HG02623 (cell line): ENCODE measurements around the gene TRHDE.
A peak's percentile ranks its signal among the peaks of the same experiment; 100 is the strongest.
"Not testable (repeated sequence)": the region's sequence is repeated elsewhere in the genome, so short reads cannot be mapped to it uniquely, and the experiment has no call there.

ENCODE experiments used
- ATAC-seq: cut with Tn5 transposase; IDR thresholded peaks from one replicate; pipeline ENCODE4 v1.9.1; 2021; ENCODE audit warnings: moderate library complexity; ENCODE audit not compliant: unreplicated experiment

TRHDE gene

DNA sequence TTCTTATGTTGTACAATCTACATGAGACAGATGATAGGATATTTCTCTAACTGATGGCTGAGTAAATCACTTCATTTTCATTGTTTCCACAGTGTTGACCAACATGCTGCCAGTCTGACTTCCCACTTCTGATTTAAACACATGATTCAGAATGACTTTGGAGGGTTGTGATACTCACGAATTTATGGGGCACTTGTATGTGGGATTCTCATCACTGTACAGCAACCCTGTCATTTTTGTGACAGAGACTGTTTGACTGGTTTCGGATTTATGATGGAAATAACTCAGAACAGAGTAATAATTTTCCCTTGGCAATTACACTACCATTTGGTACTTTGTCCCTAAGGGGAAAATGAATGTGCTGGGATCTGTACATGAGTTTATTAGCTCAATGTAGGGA, 333.8 kb downstream of the TRHDE start:
- no peak for ATAC-seq

DNA sequence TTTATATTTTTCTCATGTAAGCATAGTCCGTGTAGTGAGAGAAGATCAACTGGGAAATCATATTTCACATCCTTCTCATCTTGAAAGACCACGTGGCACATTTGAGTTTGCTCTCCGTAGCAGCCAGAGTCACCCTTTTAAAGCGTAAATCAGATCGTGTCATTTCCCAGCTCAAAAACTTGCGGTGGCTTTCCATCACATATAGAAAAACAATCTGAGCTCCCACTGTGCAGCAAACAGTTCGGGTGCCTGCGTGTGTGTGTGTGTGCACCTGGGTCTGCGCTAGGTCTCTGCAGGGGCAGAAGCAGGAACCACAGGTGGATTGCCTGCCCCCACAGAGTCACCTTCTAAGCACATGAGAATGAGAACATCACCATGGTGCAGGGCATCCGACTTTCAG, 338.2 kb downstream of the TRHDE start:
- ATAC-seq = no peak

DNA sequence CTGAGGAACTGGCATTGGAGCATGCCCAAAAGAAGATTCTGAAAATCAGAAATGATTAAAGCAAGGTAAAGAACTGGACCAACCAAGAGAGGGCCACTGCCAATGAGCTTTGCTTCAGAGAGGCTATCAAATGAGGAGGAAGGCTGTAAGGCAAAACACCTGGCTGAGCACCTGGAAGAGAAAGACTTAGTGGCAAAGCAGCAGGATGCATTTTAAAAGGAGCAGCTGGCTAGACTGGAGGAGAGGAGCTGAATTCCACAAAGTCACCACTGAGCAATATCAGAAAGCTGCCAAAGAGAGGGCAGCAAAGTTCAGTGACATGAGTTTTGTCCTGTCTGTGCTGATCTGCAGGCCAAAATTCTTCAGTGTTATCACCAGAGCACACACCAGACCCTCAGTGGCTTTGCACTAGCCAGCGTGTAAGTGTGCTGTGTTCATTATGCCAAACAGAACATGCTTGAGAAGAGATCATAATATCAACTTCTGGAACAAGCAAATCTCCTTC, 338.7 kb downstream of the TRHDE start:
- ATAC-seq = no peak

DNA sequence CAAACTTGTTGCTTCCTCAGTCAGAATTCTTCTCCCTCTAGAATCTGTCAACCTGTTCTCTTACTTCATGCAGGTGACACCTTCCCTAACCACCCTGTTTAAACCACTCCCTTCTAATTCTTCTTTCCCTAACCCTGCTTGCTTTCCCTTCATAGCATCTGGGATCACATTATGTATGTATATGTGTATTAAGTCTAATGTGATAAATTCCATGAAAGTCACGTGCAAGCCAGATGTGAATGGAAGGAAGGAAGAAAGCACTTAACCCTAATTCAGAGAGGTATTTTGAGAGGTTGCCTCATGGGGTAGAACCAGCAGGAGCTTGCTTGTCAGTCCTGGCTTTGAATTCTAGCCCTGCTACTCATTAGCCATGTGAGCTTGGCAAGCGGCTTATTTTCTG, 340.0 kb downstream of the TRHDE start:
- no peak for ATAC-seq

DNA sequence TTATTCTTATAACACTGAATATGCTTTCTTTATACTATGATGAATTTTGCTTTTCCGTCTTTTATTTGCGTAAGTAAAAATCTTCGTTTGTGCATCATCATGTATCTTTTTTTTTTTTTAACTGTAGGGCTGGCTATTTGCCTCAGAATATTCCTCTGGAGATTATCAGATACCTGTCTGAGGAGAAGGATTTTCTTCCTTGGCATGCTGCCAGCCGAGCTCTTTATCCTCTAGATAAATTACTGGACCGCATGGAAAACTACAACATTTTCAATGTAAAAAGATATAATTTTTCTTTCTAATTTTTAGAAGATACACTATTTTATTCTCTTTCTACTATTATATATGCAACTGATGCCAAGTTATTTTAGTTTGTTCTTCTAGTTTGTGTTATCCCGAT, 346.6 kb downstream of the TRHDE start:
- ATAC-seq = no peak

DNA sequence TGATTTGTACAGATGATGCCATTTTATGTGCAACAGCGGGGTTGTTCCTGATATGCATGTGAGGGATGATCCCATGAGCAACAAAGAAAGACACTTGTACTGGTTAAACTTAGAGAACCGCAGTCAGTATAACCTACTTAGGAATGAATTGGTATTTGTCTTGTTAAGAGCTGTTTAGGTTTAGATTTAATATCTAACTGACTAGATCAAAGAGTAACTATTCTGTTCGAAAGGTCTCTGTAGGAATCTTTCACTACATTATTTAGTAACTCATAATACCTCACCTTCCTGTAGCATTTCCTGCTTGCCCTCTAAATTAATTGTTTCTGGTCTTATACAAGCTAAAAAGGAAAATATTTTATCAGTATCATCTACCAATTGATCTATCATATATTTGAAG, 350.4 kb downstream of the TRHDE start:
- ATAC-seq = peak; percentile 60

DNA sequence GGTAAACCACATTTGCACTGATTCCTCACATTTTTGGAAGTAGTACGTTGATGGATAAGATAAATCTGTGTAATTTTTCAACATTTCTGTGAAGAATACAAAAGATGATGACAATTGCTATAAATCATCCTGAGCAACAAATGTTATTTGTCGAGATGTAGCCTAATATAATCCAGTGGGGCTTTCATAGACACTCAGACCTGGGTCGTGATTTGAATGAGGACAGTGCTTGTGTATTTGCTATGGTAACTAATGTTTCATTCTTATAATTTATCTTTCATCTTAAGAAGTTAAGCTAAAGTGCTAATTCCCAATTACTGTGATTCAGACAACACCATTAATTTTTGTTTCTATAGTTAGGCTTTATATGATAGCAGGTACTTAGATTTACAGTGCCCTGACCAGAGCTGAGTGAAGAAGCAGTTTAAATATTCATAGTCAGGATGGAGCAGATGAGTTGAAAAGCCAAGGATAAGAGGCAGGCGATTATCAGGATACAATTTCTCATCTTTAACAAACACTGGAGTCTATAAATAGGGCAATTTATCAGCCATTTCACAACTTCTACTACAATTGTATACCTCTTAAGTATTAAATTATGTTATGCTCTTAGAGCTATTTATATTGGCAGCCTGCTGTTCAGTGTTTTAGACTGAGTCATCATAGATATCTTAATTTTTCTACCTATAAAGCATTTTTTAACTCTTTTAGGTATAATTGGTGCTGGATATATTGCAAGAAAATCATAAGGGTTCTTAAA, 359.9 kb downstream of the TRHDE start:
- ATAC-seq = no peak

DNA sequence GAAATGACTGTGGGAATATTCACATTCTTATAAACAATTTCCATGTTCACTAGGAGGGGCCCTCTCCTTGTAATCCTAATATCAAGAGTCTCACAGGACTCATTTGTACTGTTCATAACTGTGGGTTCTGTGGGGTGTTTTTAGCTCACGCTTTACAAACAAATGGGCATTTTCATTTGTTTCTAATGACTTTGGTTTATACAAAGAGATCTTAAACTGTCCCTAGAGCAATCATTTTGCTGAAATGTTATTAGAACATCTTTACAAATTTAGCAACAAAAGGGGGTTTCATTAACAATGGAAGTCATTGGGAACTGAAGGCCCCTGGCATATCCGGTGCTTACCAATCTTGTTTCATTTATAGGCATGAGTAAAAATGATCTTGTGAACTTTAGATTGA, 370.5 kb downstream of the TRHDE start:
- no peak for ATAC-seq

DNA sequence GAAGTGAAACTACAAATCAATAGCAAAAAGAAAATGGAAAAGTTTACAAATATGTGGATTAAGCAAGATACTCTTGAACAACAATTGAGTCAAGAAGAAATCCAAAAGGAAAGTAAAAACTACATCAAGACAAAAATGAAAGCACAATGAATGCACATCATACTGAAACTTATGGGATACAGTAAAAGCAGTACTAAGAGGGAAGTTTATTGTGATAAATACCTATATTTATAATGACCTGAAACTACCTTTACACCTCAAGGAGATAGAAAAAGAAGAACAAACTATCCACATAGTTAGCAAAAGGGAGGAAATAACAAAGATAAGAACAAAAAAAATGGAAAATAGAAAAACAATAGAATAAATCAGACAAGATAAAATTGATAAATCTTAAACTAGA, 375.0 kb downstream of the TRHDE start:
- peak; percentile 73 for ATAC-seq

DNA sequence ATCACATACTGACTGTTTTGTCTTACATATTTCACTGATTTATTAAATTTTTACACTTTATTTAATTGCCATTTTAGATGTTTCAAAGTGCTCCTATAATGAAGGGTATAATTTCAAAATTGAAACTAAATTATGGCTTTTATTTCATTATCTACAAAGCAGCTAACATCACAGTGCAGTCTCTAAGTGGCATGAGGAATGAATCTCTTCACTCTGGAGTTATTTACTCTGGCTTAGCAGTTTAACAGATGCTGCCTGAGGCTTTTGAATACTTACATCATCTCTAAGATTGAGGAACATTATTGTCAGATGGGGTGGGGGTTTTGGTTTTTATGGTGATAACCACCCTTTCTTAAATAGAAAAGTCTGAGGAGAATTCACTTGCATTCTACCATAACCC, 386.4 kb downstream of the TRHDE start:
- no peak for ATAC-seq

DNA sequence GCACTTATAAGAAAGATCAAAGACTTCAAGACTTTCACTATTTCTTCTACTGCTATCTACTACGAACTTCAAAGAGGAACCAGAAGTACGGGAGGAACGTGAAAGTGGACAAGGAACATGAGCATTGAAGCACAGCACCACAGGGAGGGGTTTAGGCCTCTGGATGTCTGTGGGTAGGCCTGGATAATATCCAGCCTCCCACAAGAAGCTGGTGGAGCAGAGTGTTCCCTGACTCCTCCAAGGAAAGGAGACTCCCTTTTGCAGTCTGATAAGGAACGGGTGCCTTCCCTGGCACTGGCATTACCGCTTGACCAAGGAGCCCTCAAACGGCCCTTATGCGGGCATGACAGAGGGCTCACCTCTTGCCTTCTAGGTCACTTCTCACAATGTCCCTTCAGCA, 388.0 kb downstream of the TRHDE start:
- ATAC-seq = not testable (repeated sequence)

DNA sequence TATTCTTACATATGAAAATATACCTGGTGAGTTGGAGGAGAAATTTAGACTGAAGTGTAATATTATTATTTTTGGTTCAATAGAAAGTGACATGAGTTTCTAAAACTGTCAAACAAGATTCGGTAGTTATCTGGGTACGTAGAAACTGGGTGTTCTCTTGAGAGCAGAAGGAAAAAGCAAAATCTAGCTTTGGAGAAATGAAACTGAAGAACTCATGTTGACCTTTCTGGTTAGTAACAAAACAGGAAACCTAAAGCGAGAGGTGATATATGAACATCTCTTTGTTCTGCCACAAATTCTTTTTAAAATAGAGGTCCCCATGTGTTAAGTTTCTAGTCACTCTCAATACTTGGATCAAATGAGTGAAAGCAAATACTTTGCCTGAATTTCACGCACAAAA, 401.7 kb downstream of the TRHDE start:
- ATAC-seq = peak; percentile 96

DNA sequence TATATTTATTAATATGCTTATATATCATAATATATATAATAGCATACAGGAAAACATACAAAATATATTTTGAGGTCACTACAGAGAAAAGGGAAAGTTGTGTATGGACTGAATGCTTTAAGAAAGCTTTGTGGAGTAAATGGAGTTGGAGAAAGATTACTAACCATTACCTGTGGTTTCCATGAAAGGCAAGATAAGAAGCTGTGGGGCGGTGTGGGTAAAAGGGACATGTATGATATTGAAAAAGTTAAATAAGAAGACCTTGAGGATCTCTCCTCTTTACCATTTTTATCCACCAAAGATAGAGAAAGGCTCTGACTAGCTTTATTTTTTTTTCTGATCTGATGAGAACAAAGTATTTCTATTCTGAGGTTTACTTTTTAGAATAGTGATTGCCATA, 404.4 kb downstream of the TRHDE start:
- no peak for ATAC-seq

DNA sequence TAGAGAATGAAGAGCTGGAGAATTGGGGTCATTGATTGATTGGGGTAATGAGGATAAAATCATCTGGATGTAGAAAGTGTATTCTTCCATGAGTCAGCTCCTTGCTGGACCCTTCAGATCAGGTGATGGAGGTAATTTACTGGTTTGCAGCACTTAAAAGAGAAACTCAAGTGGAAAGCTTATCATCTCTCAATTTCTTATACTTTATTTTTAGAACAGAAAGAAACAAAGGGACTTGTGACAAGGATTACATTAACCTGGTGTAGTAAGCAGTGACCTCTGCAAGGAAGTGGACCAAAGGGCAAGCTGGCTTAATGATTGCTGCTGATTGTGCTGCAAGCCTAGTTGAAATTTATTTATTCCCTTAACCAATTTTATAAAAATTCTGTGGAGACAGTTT, 405.0 kb downstream of the TRHDE start:
- no peak for ATAC-seq

DNA sequence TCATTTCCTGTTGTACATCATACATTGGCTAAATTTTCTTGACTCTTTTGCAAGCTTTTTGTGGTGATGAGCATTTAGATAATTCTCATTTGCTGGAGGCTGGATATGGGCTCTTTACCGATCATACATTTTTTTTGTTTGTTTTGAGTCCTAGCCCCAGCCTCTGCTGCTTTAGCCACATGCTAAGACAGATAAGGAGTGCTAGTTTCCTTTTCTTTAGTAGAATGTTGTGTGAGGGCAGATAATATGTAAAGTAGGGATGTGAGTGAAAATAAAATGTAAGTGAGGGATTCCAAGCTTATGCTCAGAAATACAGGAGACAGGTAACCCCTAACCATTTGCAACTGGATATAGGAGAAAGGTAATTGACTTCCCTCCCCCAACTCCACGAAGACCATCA, 405.7 kb downstream of the TRHDE start:
- ATAC-seq = no peak

DNA sequence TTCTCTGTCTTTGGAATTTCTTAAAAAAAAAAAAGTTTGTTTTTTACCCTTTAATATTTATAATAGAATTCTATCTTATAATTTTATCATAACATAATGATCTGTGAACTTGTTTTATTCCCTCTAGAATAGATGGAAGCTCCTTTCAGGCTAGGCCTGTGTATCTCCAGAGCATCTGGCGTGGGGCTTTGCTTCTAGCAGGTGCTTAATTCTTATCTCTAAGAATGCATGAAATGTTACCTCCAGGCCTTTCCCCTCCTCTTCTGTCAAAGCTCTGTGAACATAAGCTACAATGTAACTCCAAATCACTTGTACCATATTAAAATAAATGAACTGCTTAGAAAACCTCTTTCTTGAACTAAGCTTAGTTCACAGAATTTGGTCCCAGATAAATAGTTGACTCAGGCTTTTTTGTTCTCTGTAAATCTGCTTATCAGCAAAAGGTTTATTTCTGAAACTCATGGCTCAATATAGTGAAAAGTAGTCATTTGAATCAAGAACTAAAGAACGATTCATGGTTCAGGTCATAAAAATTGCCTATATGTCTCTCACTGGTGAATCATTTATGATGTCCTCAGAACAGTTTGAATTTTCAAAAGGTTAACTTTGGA, 407.1 kb downstream of the TRHDE start:
- ATAC-seq = no peak

DNA sequence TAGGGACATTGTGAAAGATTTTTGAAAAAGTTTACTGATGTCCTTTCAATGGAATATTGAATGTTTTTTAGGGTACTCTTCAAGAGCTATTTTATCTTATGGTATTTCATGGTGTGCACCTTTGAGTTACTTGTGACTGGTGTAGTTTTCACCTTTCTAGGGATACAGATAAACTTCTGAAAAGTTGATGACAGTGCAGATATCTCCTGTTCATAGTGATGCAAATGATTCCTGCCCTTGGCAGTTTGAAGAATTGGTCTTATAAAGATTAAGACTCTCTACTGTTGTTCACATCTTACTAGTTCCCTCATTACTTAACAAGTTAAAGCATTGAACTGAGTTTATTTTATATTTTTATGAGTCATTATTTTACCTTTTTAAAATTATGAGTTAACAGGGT, 408.9 kb downstream of the TRHDE start:
- no peak for ATAC-seq

DNA sequence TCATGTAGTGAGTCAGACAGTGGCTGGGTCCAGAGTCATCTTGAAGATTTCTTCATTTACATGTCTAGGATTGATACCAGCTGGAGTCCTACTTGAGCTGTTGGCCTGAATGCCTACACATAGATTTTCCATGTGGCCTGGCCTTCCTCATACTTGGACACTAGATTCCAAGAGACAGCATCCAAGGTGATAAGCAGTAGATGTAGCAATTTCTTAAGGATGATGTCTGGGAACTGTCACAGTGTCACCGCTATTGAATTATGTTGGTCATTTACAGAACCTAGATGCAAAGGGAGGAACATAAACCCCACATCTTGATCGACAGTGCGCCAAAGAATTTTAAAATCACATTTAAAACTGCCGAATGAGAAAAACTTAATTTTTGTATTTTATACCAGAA, 412.3 kb downstream of the TRHDE start:
- ATAC-seq = no peak

DNA sequence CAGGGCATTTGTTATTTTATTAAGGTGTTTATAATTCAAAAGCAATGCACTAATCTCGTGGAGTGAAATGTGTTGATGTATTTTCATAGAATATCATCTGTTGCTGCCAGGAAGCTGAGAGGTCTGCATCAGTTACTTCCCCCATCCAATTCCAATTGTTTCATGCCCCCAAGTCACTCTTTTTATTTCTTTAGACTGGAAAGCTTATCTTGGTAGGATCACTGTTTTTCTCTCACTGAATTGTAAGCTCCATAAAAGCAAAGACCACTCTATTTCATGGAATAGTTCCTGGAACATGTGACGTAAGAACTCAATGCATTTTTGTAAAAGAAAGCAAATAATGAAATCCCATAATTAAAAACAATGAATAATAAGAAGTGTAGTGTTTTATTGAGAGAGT, 420.2 kb downstream of the TRHDE start:
- no peak for ATAC-seq

DNA sequence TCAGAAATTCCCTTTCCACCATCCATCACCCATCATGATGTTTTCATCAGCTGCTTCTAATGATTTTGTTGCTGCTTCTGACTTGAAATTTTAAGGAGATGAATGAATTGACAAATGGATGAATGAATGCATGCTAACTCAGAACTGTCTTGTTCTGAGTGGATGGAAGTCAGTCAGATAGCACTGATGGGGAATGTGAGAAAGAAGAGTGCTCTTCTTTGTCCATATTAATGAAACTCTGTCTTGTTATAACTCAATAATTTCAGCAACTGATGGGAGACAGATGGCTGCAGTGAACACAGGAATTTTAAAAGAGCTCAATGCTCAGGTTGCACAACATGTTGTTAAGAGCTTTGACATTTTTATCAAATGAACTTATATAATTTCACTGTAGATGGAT, 422.0 kb downstream of the TRHDE start:
- ATAC-seq = no peak

DNA sequence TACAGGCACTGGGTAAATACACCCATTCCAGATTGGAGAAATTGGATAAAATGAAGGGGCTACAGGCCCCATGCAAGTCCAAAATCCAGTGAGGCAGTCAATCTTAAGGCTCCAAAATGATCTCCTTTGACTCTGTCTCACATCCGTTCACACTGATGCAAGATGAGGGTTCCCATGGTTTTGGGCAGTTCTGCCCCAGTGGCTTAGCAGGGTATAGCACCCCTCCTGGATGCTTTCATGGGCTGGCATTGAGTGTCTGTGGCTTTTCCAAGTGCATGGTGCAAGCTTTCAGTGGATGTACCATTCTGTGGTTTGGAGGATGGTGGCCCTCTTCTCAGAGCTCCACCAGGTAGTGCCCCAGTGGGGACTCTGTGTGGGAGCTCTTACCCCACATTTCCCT, 427.2 kb downstream of the TRHDE start:
- ATAC-seq = no peak

DNA sequence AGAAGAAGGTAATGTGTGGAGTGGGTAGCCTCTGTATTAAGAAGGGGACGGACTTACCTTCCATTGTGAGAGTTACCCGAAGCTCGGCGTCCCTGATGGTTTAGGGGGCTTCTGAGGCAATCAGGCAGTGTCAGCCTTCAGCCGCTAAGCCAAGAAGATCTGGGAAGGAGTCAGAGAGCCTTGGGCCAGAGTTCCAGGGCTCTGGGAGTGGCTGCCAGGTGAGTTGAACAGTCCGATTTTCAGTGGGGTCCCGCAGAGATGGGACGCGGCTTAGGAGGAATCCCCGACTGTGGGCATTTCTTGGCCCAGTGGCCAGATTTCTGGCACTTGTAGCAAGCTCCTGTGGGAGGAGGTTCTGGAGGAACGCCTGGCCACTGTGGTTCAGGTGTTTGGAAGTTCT, 439.9 kb downstream of the TRHDE start:
- ATAC-seq = not testable (repeated sequence)

DNA sequence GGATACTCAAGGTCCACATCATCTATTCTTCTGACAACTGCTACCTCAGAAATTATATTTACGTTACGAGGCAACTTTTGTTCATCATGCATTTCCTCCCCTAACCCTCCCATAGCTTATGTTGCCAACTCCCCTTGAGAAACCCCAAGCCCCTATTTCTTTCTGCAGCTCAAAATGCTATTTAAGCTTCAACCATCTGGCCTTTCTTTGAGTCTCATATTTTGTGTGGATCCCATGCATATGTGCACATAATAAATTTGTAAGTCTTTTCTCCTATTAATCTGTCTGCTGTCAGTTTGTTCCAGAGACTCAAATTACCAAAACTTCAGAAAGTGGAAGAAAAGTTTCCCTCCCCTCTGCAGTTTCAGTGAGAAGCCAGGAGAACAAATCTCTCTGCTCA, 444.1 kb downstream of the TRHDE start:
- ATAC-seq = no peak
